Aorta (tissue), 5 donors: Measurements from ENCODE around the gene RANBP9. TPM values are rescaled to one million over a fixed set of nuclear protein-coding genes. Genes with fewer than 3 reads are reported as not detected.

Source experiments
- ATAC-seq: fragments of 200-7000 bp; cut with Tn5 transposase; one replicate; pipeline ENCODE4 v1.9.1; 2022; ENCODE audit warnings: moderate library complexity; ENCODE audit not compliant: low FRiP score
- DNase-seq, 2 donors: peaks; one replicate each; pipeline ENCODE4 v3.0.0-alpha.2; 2020
- H3K27ac ChIP-seq, 2 donors: one replicate each; pipeline ENCODE4 v1.5.1; 2013; ENCODE audit warnings: low read length in 2 of 2, mild to moderate bottlenecking in 2 of 2, moderate library complexity in 2 of 2, control low read depth in 1 of 2, inconsistent platforms in 1 of 2, low read depth in 1 of 2
- H3K27me3 ChIP-seq, 2 donors: one replicate each; pipeline ENCODE4 v1.6.1; 2013; ENCODE audit warnings: control low read depth in 1 of 2, low read length in 1 of 2, mild to moderate bottlenecking in 1 of 2, moderate library complexity in 1 of 2; ENCODE audit not compliant: insufficient read depth in 2 of 2, control insufficient read depth in 1 of 2
- H3K36me3 ChIP-seq, 2 donors: one replicate each; pipeline ENCODE4 v1.6.1; 2013; ENCODE audit warnings: control low read depth in 1 of 2, low read length in 1 of 2, mild to moderate bottlenecking in 1 of 2; ENCODE audit not compliant: insufficient read depth in 2 of 2, control insufficient read depth in 1 of 2
- H3K4me1 ChIP-seq, 2 donors: one replicate each; pipeline ENCODE4 v1.6.1; 2013; ENCODE audit warnings: low read length in 2 of 2, control low read depth in 1 of 2, mild to moderate bottlenecking in 1 of 2, moderate library complexity in 1 of 2; ENCODE audit not compliant: insufficient read depth in 2 of 2, control insufficient read depth in 1 of 2
- H3K4me3 ChIP-seq, 2 donors: one replicate each; pipeline ENCODE4 v1.5.1; 2013; ENCODE audit warnings: low read length in 2 of 2, control low read depth in 1 of 2, mild to moderate bottlenecking in 1 of 2
- H3K9me3 ChIP-seq: one replicate; pipeline ENCODE4 v1.6.1; 2013; ENCODE audit warnings: mild to moderate bottlenecking, low read length; ENCODE audit not compliant: control insufficient read depth
- WGBS, 2 donors: extraction: QIAGEN DNeasy Blood & Tissue Kit; methylation state at CpG; one replicate each; pipeline ENCODE4 v1.1.7; 2013; 5-methylcytosine and 5-hydroxymethylcytosine counted together
- intact Hi-C, 2 donors: fragments of 100-400 bp; cut with DNase I; formaldehyde crosslinking; loops; one replicate each; pipeline versions ENCODE4 v1.14.2 to v1.15.0; 2022
- polyA plus RNA-seq, 2 donors: library from polyadenylated mRNA; stranded (reverse); fragments of 200-250 nt; gene quantifications; one replicate each; pipeline ENCODE4 v1.2.3, GENCODE V29; 2013
- total RNA-seq, 2 donors: library from RNA; stranded (reverse); fragmentation: NEBNext Ultra II Directional; extraction: Animal tissue kit (Norgen Biotek cat#: 25700); gene quantifications; one replicate each; pipeline ENCODE4 v1.2.1, GENCODE V29; 2021
- donor health status: healthy with polysubstance abuse.
- donor health status: Bipolar disorder and iron deficiency.
- donor health status: DM: no; HTN: no; CAD: no.
- donor health status: DM: no; HTN: no; CAD: no.
- donor health status: DM: yes; HTN: yes; CAD: no.

The RANBP9 gene
- total and polyA plus RNA-seq, 4 donors = 29.2 to 64.5 (median 42.1) TPM

- ATAC-seq (no peak), DNase-seq (no peak)
- Histone ChIP-seq H3K36me3 (no peaks in the 10 kb centered on the region), H3K27ac (no peak overlapping the region), H3K27me3 (no peaks in the 10 kb centered on the region), H3K4me1 (no peaks in the 10 kb centered on the region), H3K9me3 (no peaks in the 10 kb centered on the region), H3K4me3 (no peak overlapping the region)
- intact Hi-C loops = no loop called here
- 94 to 97% methylated on average over 1 of the region's 1 CpG for WGBS, 2 donors
Measured at GRCh38 chr6:13671548-13672127, 40.0 kb downstream of the RANBP9 start.

GRCh38 chr6:13669476-13669875 is 42.2 kb downstream of the RANBP9 start:
- H3K27ac ChIP-seq = no peak overlapping the region
- no peaks in the 10 kb centered on the region for H3K27me3 ChIP-seq
- H3K4me3 ChIP-seq = no peak overlapping the region
- no peak for DNase-seq
- 94 to 95% methylated on average over 5 of the region's 5 CpGs for WGBS, 2 donors
- ATAC-seq = no peak
- H3K4me1 ChIP-seq = no peaks in the 10 kb centered on the region
- intact Hi-C loops = no loop called here
- H3K9me3 ChIP-seq = no peaks in the 10 kb centered on the region
- no peaks in the 10 kb centered on the region for H3K36me3 ChIP-seq

DNA sequence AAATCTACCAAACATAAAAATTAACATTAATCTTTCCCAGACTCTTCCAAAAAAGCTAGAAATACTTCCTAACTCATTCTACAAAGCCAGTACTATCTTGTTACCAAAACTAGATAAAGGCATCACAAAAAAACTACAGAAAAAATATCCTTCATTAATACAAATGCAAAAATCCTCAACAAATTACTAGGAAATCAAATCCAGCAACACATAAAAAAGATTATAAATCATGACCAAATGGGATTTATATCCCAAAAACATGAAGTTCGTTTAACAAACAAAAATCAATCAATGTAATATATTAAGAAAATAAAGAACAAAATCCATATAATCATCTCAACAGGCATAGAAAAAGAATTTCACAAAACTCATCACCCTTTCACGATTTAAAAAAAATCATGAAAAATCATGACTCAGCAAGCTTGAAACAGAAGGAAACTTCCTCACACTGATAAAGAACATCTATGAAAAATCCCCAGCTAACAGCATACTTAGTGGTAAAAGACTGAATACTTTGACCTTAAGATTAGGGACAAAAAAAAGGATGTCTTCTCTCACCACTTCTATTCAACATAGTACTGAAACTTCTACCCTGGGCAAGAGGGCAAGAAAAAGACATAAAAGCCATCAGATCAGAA is 43.2 kb downstream of the RANBP9 start:
- Histone ChIP-seq H3K4me3 (no peak overlapping the region), H3K9me3 (no peaks in the 10 kb centered on the region), H3K27me3 (no peaks in the 10 kb centered on the region), H3K36me3 (no peaks in the 10 kb centered on the region), H3K27ac (no peak overlapping the region), H3K4me1 (no peaks in the 10 kb centered on the region)
- DNase-seq (no peak), ATAC-seq (no peak)
- intact Hi-C loops = no loop called here
- WGBS, 2 donors = 81 to 85% methylated on average over 2 of the region's 2 CpGs

DNA sequence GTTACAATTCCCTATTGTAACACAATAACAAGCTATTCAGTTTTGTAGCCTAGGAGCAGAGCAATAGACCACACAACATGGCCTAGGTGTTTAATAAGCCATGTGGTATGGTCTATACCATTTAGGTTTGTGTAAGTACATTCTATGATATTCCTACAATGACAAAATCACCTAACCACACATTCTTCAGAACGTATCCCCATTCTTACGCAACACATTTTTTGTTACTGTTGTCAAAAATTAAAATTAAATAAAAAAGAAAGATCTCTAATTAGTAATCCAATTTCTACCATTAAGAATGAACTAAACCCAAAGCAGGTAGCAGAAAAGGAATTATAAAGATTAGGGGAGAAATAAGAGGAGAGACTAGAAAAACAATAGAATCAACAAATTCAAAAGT is 44.0 kb downstream of the RANBP9 start:
- Histone ChIP-seq H3K36me3 (no peaks in the 10 kb centered on the region), H3K4me1 (no peaks in the 10 kb centered on the region), H3K27ac (no peak overlapping the region), H3K9me3 (no peaks in the 10 kb centered on the region), H3K27me3 (no peaks in the 10 kb centered on the region), H3K4me3 (no peak overlapping the region)
- 97 to 99% methylated on average over 2 of the region's 2 CpGs for WGBS, 2 donors
- ATAC-seq (no peak), DNase-seq (no peak)
- intact Hi-C loops = no loop called here

DNA sequence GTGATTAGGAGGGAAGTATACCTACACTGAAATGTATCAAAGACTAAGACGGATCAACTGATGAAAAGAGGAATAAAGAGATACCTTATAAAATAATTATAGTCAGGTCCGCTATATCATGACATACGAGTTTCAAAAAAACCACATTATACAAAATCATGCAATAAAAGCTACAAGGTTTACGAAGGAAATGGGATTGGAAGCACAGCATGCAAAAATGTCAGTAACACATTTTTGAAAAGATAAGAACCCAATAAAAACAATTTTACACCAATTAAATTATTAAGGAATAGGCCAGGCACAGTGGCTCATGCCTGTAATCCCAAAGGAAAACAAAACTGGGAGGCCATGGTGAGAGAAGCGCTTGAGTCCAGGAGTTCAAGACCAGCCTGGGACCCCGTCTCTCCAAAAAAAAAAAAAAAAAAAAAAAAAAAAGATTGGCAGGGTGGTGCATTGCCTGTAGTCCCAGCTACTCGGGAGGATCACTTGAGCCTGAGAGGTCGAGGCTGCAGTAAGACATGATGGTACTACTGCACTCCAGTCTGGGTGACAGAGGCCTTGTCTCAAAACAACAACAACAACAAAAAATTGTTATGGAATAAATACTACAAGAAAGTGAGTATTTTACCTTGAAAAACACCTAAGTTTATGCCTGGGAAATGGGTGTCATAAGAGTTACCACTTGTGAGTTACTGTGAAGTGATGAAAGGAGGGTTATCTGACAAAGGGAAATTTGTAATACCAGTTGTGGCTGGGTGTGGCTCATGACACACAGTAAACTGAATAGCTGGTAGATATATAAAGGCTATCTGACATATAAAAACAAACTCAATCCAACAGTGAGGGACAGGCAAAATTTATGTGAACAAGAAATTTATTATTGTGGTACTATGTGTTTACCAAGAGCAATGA is 45.2 kb downstream of the RANBP9 start:
- no peaks in the 10 kb centered on the region for H3K4me1 ChIP-seq
- intact Hi-C loops = no loop called here
- 92% methylated on average over 8 of the region's 8 CpGs for WGBS, 2 donors
- DNase-seq (no peak), ATAC-seq (no peak)
- H3K9me3 ChIP-seq = no peaks in the 10 kb centered on the region
- no peaks in the 10 kb centered on the region for H3K27me3 ChIP-seq
- H3K27ac ChIP-seq = no peak overlapping the region
- no peaks in the 10 kb centered on the region for H3K36me3 ChIP-seq
- no peak overlapping the region for H3K4me3 ChIP-seq

GRCh38 chr6:13664703-13665352 is 46.8 kb downstream of the RANBP9 start:
- H3K36me3 ChIP-seq = no peaks in the 10 kb centered on the region
- H3K9me3 ChIP-seq = no peaks in the 10 kb centered on the region
- peaks cover 0 to 5% of the 10 kb centered on the region in 2 donors for H3K4me1 ChIP-seq
- H3K27me3 ChIP-seq = no peaks in the 10 kb centered on the region
- intact Hi-C loops = loop anchor here in 1 of 2 donors (5.0 kb wide), 1 partner anchor 32 kb away; no protein-coding TSS in a partner anchor
- no peak for DNase-seq
- H3K27ac ChIP-seq = no peak overlapping the region
- ATAC-seq = no peak
- no peak overlapping the region for H3K4me3 ChIP-seq

GRCh38 chr6:13663986-13664385 is 47.6 kb downstream of the RANBP9 start:
- no peak for ATAC-seq
- Histone ChIP-seq H3K4me3 (no peak overlapping the region), H3K27me3 (no peaks in the 10 kb centered on the region), H3K9me3 (no peaks in the 10 kb centered on the region), H3K4me1 (peaks cover 0 to 5% of the 10 kb centered on the region in 2 donors), H3K36me3 (no peaks in the 10 kb centered on the region), H3K27ac (no peak overlapping the region)
- no peak for DNase-seq
- intact Hi-C loops = loop anchor here in 1 of 2 donors (5.0 kb wide), 1 partner anchor 33 kb away; no protein-coding TSS in a partner anchor
- 88 to 92% methylated on average over 4 of the region's 4 CpGs for WGBS, 2 donors

- ATAC-seq (no peak), DNase-seq (no peak)
- Histone ChIP-seq H3K27me3 (no peaks in the 10 kb centered on the region), H3K36me3 (no peaks in the 10 kb centered on the region), H3K4me1 (peaks cover 0 to 5% of the 10 kb centered on the region in 2 donors), H3K9me3 (no peaks in the 10 kb centered on the region), H3K4me3 (no peak overlapping the region), H3K27ac (no peak overlapping the region)
- intact Hi-C loops = loop anchor here in 1 of 2 donors (5.0 kb wide), 1 partner anchor 35 kb away; no protein-coding TSS in a partner anchor
- WGBS, 2 donors = 73 to 76% methylated on average over 3 of the region's 3 CpGs
Measured at GRCh38 chr6:13662651-13663334, 48.8 kb downstream of the RANBP9 start.
